ENCODE measurements around the gene CBFA2T2. TPM values are rescaled to one million over a fixed set of nuclear protein-coding genes. Genes with fewer than 3 reads are reported as not detected.

Gene CBFA2T2
- polyA plus RNA-seq, 1 donor (not counting 4 experiments of a cell fraction or from before 2014, with no cell fraction given), result 6.8 TPM

GRCh38 chr20:33444797-33445560 is 44.9 kb upstream of the CBFA2T2 start:
- Histone ChIP-seq H4K20me1 (ENCODE audit: control insufficient read depth, extremely low read depth, insufficient read depth, low read length) (no peaks in the 10 kb centered on the region), H3K9me3 (ENCODE audit: control insufficient read depth, low read depth, low read length) (no peaks in the 10 kb centered on the region), H3K27ac (ENCODE audit: control insufficient read depth, insufficient read depth, low read length) (no peak overlapping the region), H3K4me3 (ENCODE audit: control insufficient read depth in 2 of 3, extremely low read depth in 1 of 3, insufficient read depth in 2 of 3, low read depth in 1 of 3, low read length in 3 of 3) (peak overlapping the region in 1 of 3 experiments; percentile 40), H3K9me1 (ENCODE audit: control insufficient read depth, extremely low read depth, insufficient read depth, low read length) (no peaks in the 10 kb centered on the region), H3K4me1 (ENCODE audit: control insufficient read depth, extremely low read depth, insufficient read depth, low read length) (peaks cover 4% of the 10 kb centered on the region), H3K79me2 (ENCODE audit: control insufficient read depth, insufficient read depth, low read length) (no peaks in the 10 kb centered on the region), H3K9ac (ENCODE audit: control insufficient read depth, extremely low read depth, insufficient read depth, low read length) (no peak overlapping the region), H3K27me3 (ENCODE audit: control insufficient read depth, extremely low read depth, insufficient read depth, low read length) (peaks cover 7% of the 10 kb centered on the region), H3K36me3 (ENCODE audit: control insufficient read depth in 2 of 2, extremely low read depth in 1 of 2, insufficient read depth in 2 of 2, low read length in 2 of 2) (no peaks in the 10 kb centered on the region), H3K4me2 (ENCODE audit: control insufficient read depth, extremely low read depth, insufficient read depth, low read depth, low read length) (peak overlapping the region; percentile 83), H2AFZ (ENCODE audit: control insufficient read depth, low read length) (no peak overlapping the region)
- dilution Hi-C loops (cut with MboI; ENCODE audit: extremely low pct_ligation_motif_present, low sequenced_read_pairs), result no loop called here
- peak; percentile 36 to 68 (median 42) for TF ChIP-seq CTCF (optimal IDR thresholded peaks at IDR 0.05 in 1 of 3, IDR thresholded peaks at IDR 0.05 in 1 of 3, conservative IDR thresholded peaks at IDR 0.05 in 1 of 3; ENCODE audit: extremely low read depth in 1 of 3, insufficient read depth in 2 of 3, low read length in 3 of 3)
- no peak for TF ChIP-seq EZH2 (IDR thresholded peaks at IDR 0.05; ENCODE audit: low read length)
- FAIRE-seq, result no peak
- DNase-seq (ENCODE audit: low read depth, low spot score), result no peak

- no peak overlapping the region for H3K4me3 ChIP-seq (ENCODE audit: control insufficient read depth in 2 of 3, extremely low read depth in 1 of 3, insufficient read depth in 2 of 3, low read depth in 1 of 3, low read length in 3 of 3)
- peaks cover 7% of the 10 kb centered on the region for H3K27me3 ChIP-seq (ENCODE audit: control insufficient read depth, extremely low read depth, insufficient read depth, low read length)
- DNase-seq (ENCODE audit: low read depth, low spot score) (no peak), FAIRE-seq (no peak)
- peaks cover 4% of the 10 kb centered on the region for H3K4me1 ChIP-seq (ENCODE audit: control insufficient read depth, extremely low read depth, insufficient read depth, low read length)
- no peak overlapping the region for H3K4me2 ChIP-seq (ENCODE audit: control insufficient read depth, extremely low read depth, insufficient read depth, low read depth, low read length)
- TF ChIP-seq CTCF (optimal IDR thresholded peaks at IDR 0.05 in 1 of 3, IDR thresholded peaks at IDR 0.05 in 1 of 3, conservative IDR thresholded peaks at IDR 0.05 in 1 of 3; ENCODE audit: extremely low read depth in 1 of 3, insufficient read depth in 2 of 3, low read length in 3 of 3) (no peak), EZH2 (IDR thresholded peaks at IDR 0.05; ENCODE audit: low read length) (no peak)
- no peaks in the 10 kb centered on the region for H3K36me3 ChIP-seq (ENCODE audit: control insufficient read depth in 2 of 2, extremely low read depth in 1 of 2, insufficient read depth in 2 of 2, low read length in 2 of 2)
- no peaks in the 10 kb centered on the region for H4K20me1 ChIP-seq (ENCODE audit: control insufficient read depth, extremely low read depth, insufficient read depth, low read length)
- H3K9me1 ChIP-seq (ENCODE audit: control insufficient read depth, extremely low read depth, insufficient read depth, low read length), result no peaks in the 10 kb centered on the region
- H3K79me2 ChIP-seq (ENCODE audit: control insufficient read depth, insufficient read depth, low read length), result no peaks in the 10 kb centered on the region
- H3K9ac ChIP-seq (ENCODE audit: control insufficient read depth, extremely low read depth, insufficient read depth, low read length), result no peak overlapping the region
- H3K9me3 ChIP-seq (ENCODE audit: control insufficient read depth, low read depth, low read length), result no peaks in the 10 kb centered on the region
- no peak overlapping the region for H3K27ac ChIP-seq (ENCODE audit: control insufficient read depth, insufficient read depth, low read length)
- dilution Hi-C loops (cut with MboI; ENCODE audit: extremely low pct_ligation_motif_present, low sequenced_read_pairs), result no loop called here
- no peak overlapping the region for H2AFZ ChIP-seq (ENCODE audit: control insufficient read depth, low read length)
These were observed 43.8 kb upstream of the CBFA2T2 start for GRCh38 chr20:33445881-33446625.

Data from keratinocyte (primary cell).